Suppressor macrophage (primary cell): ENCODE results near the gene LRRC46.

Experiments used
- DNase-seq, 4 experiments: peaks; one replicate each; pipeline ENCODE4 v3.0.0-alpha.2; 2020 to 2022

Gene LRRC46

DNA sequence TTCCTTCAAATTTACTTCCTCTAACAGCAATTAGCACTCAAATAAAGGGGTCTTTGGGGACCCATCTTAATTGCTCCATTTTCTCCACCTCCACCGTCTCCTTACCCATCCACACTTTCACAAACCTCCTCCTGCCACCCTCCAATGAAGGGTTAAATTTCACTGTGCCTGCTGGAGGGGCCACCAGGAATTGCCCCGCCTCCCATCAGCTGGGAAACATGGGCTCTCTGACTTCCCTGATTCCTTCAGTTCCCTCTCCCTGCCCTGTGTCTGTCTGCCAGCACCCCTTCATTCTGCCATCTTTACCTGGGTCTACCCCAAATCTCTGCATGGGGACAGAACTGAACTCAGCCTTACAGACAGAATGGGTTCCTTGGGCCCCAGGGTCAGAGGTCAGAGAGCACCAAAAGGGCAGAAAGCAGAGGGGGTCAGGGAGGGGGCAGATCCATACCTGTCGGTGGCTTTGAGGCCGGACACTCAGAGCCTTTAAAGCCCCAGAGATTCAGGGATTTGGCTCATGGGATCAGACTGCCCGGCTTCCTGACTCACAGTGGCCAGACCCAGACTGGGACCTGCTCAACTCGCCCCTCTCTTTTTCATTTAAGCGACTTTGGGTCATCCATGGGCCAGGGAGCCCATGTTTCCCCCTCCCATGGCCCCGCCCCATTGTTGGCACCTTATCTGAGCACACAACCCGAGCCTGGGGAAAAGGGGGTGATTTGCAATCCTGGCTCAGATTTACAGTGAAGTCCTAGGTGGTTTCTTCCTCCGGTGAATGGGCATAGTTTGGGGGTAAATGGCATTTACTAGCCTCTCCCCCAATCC lies 46.9 kb downstream of the LRRC46 start:
- no peak for DNase-seq

DNA sequence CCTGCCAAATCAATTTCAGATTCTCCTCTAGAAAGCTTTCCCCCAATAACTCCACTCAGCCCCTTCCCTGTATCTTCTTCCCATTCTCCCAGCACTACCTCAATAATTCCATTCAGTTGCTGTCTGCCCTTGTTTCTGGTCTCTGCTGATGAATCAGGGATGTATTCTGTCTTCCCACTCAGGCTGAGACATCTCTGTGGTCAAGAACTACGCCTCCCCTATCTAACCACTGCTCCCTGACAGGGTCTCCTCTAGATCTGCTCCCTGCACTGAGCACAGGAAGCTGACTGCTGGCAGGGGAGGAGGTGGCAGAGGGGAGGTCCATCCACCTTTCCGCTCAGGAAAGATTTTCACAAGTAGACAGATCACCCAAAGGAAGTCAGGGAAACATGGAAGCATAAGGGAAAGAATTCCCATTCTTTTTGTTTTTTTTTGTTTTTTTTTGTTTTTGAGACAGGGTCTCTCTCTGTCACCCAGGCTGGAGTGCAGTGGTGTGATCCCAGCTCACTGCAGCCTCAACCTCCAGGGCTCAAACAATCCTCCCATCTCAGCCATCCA lies 47.6 kb downstream of the LRRC46 start:
- peak; percentile 29 to 56 (median 38) for DNase-seq

DNA sequence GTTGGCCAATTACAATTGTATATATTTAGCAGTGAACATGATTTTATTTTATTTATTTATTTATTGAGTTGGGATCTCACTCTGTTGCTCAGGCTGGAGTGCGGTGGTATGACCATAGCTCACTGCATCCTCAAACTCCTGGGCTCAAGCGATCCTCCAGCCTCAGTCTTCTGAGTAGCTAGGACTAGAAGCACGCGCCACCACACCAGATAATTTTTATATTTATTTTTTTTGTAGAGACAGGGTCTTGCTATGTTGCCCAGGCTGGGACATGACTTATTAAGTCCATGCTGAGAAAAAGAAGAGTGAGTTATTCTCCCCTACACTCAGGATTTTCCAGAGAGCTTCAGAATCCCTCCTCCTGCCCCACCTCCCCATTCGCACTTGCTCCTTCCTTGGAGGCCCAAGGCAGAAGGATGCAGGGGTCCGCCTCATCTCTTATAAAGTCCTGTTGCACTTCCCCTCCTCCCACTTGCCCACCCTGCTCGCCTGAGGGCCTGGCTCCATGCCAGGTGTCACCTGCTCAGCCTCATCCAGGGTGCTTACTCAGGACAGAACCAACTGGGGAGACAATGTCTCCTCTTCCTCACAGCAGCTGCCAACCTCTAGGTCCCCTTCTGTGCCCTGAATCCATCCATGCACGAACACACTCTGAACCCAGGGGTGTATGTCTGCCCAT lies 48.4 kb downstream of the LRRC46 start:
- no peak for DNase-seq

DNA sequence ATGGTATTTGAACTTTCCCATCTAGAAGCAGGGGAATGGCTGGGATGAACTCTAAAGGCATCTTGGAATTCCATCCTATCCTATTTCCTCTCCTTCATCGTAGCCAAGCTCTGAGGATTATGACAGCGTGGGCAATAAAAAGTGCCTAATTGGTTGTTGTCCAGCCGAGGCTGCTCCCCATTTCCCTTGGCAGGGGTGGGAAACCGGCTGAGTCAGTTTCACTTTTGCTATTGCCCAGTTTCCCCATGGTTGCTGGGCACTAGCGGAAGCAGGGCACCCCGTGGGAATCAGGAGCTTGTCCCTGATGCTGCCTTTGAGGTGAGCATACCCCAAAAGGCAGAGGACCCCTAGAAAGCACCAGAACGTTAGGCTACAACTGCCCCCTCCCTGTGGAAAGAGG lies 50.8 kb downstream of the LRRC46 start:
- DNase-seq = peak; percentile 45 to 67 (median 58)

DNA sequence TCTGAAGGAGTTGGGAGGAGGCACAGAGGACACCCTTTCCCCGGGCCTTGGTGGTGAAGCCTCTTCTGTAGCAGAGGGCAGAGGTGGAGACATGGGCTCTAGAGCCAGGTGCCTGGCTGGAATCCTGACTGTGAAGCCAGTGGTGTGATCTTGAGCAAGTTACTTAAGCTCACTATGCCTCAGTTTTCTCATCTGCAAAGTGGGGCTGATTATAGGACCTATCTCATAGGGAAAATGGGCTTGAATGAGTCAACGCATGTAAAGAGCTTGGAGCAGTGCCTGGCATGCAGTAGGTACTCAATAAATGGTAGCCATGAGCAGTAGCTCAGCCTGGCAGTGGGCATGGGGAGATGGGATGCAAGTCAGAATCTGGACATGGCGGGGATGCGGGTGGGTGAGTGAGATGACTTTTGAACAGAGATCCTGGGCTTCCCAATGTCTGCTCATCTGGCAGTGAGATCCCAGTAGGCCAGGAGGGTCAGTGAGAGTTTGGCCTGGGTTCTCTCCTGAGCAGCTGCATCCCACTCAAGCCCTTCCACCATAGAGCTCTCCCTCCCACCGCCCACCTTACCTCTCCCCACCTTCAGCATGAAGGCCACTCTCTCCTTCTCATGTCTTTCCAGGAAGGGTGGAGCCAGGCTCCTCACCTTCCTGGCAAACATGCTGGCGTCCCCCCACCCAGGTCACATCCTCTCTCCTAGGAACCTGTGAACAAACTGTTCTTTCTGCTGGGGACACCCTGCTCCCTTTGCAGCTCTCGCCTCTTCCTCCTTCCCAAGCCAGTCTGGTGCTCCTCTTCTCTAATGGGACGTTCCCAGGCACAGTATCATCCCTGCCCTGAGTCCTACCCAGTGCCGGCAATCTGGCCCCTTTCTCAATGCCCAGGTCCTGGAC lies 51.5 kb downstream of the LRRC46 start:
- no peak for DNase-seq

DNA sequence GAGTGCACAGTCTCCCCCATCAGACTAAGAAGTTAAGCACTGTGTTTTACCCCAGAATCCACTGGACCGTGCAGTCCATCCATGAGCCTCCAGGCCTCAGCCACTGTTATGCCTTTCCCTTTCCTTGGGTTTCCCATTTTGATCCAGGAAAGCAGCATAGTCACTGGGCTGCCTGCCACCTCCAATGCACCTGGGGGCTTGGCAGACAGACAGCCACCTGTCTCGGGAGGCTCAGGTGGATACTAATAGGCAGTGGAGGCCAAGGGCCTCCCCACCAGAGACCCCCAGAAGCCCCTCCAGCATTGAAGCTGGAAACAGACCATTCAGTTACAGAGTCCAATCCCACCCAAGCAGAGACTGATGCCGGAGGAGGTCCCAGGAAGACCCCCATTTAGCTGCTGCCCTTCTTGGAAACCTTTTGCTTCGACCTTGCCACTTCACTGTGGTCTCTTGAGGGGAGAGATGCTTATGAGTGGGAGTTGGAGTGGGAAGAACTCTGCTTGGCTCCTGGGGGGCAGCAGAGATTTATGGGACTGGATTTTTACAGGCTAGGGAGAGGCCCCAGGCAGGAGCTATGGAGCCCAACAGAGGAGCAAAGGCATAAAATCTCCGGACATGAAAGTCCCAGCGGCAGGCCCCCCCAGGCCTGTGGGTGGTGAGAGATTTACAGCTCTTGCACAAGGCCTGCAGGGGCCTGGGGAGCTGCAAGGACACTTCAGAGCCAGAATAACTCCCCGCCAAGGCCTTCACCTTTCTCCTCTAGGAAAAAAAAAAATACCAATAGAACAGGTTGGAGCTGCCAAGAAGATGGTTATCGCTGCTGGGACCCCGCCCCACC lies 52.3 kb downstream of the LRRC46 start:
- no peak for DNase-seq

DNA sequence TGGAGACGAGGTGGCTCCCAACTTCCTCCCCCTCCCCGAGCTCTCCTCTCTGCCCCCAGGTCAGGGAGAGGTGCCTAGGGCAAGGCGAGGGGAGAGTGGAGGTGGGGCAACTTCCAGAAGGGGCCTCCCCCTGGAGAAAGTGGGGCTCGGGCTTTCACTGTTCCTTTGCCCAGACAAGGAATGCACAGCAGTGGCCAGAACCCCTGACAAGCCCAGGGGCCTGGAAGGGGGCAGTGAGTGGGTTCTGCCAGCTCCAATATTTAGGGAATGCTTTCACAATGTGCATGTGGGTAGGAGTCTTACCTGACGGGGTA lies 52.9 kb downstream of the LRRC46 start:
- DNase-seq = no peak

DNA sequence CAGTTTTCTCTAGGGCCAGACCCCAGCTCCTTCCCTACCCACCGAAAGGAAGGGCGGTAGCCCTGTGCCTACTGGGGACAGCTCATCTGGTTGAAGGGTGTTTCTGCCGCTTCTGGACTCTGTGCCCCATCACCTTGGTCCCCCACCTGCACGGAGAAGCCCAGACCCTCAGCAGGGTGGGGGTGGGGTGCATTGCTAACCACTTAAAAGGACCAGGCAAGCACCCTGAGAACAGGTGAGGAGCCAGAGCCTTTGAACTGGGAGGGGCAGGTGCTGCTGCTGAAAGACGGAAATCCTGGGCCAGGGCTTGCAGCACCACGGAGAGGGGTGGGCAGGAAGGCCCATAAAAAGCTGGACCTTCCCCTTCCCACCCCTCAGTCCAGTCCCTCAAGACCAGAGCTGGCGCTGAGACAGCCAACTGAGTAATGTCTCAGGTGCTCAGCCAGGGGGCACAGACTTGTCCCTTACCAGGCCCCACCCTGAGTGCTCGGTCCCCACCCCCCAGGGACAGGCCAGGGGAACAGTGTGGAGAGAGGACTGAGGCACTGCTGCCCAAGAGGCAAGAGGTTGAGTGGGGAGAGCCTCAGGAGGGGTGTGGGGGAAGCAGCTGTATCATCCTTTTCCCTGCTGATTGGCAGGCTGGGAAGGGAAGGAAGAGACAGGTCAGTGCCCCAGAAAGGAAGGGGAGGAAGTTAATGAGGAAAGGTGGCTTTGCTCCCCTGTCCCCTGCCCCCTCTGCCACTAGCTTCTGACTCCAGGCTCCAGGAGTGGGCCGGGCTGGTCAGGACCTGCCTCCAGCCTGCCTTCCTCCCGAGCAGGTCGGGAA lies 53.6 kb downstream of the LRRC46 start:
- no peak for DNase-seq
